GM18498 (cell line): ENCODE results near the gene EFCAB6.

ENCODE experiments used
- ATAC-seq: cut with Tn5 transposase; IDR thresholded peaks from one replicate; pipeline ENCODE4 v1.9.1; 2021; ENCODE audit warnings: mild to moderate bottlenecking, moderate library complexity; ENCODE audit not compliant: unreplicated experiment

Gene EFCAB6

DNA sequence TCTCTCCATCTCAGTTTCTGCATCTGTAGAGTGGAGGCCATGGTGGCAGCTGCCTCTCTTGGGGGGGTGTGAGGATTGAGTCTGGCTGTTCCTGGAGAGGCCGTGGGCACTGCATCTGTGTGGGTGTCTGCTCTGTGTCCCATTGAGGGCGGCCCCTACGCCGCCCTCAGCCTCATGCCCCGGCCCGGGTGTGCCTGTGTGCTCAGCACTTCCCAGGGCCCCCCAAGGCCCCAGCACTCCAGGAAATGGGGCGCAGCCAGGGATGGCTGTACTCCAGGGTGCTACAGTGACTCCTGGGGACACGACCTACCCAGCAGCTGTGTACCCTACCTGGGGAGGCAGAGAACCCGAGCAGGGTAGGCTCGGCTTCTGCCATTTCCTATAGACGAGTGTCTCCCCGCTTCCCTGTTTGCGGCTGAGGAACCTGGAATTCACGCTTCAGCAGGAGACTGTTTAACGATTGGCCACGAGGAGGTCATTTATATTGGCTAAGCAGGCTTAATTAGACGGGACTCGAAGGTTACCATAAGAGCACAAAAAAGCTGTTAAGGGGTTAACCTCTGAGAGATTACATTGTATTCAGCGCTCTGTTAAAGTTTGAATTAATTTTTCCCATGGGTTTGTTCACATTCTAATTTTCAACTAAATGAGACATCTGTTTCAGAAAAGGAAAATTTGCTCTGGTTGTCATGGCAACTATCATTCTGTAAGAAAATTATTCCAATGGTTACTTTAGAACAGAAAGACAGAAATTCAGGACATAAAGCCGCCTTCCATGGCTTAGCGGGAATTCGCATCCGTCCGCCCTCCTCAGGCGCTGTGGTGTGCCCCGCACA lies 323.9 kb downstream of the EFCAB6 start:
- no peak for ATAC-seq

- ATAC-seq, result no peak
These were observed 324.6 kb downstream of the EFCAB6 start for GRCh38 chr22:43487311-43488030.

DNA sequence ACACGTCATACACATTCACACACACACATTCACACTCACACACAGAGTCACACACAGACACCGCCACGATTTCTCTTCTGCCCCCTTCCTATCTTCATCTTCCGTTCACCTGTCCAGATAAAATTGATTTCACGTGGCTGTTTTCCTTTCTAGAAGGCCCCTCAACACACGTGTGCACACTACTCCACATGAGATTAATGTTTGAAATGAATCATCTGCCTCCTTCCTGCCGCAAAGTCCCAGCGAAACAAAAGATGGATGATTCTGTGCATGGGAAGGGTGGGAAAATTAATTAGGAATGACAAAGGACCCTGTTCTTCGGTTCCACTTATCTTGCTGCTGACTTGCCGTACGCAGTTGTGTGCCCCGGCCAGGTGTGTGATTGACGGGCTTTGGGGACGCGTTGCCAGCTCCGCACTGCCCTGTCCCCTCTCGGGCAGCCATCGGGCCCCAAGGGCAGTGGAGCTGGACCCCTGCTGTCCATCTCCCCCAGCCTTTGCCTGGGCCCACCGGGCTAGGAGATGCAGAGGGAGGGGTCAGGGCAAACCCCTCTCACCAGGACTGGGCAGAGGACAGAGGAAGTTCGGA lies 326.5 kb downstream of the EFCAB6 start:
- no peak for ATAC-seq

GRCh38 chr22:43484227-43484626 lies 327.9 kb downstream of the EFCAB6 start:
- no peak for ATAC-seq

GRCh38 chr22:43483669-43484068 lies 328.4 kb downstream of the EFCAB6 start:
- no peak for ATAC-seq

DNA sequence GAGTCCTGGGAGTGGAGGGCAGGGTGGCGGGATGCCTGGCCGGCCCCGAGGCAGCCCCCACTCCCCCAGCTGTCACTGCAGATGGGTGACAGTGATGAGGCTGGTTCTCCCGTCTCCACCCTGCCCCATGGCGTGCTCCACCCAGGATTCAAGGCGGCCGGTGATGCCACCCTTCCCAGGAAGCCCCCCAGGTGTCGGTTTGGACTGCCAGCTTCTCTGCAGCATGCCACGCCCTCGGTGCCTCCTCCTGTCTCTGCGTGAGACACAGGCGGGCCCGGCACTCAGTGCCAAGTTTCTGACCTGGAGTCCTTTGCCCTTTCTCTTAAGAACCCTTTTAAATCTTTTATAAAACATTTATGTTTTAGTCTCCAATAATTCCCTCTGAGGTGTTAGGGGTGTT lies 328.8 kb downstream of the EFCAB6 start:
- ATAC-seq, result no peak

DNA sequence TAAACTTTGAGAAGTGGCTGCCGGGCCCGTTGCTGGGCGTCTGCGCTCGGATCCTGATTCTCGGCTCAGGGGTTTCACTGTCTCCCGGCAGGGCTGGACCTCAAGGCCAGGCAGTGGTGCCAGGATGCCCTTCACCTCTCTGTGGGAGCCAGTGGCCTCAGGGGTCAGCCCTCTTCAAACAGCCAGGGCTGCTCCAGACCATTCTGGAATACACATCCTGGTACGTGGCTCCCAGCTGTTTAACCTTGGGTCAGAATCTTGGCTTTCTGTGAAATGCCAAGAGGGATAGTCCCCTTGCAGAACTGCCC lies 329.8 kb downstream of the EFCAB6 start:
- ATAC-seq, result no peak

DNA sequence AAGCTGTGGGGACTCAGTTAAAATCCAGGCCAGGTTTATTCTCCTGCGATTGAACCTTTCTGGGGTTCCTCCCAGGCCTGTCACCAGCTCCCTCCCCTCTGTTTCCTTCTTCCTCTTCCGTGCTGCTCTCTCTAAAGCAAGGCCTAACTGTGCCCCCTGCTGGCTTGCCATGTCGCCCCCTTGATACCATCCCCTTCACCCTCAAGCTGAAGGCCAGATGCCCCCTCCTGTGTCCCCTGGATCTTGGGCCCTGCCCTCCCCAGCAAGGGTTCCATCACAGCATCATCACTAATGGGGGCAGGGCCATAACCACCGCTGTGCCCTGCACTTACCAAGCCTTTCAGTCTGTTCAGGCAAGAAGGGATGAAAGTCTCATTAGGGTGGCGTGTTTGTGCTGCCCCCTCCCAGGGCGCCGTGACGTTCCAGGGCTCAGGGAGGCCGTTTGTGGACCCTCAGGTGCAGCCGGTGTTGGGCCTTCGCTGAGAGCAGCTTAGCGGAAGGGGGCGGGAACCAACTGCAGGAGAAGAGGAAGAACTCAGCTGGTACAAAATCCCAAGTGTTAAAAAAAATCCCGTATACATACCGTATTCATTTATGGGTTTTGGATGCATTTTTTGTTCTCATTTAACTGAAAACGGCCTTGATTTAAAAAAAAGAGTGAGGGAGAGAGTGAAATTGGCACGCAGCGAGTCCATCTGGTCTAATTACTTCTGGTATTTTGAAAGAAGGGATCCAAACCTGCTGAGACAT lies 330.4 kb downstream of the EFCAB6 start:
- no peak for ATAC-seq

GRCh38 chr22:43479962-43480361 lies 332.1 kb downstream of the EFCAB6 start:
- ATAC-seq, result no peak

DNA sequence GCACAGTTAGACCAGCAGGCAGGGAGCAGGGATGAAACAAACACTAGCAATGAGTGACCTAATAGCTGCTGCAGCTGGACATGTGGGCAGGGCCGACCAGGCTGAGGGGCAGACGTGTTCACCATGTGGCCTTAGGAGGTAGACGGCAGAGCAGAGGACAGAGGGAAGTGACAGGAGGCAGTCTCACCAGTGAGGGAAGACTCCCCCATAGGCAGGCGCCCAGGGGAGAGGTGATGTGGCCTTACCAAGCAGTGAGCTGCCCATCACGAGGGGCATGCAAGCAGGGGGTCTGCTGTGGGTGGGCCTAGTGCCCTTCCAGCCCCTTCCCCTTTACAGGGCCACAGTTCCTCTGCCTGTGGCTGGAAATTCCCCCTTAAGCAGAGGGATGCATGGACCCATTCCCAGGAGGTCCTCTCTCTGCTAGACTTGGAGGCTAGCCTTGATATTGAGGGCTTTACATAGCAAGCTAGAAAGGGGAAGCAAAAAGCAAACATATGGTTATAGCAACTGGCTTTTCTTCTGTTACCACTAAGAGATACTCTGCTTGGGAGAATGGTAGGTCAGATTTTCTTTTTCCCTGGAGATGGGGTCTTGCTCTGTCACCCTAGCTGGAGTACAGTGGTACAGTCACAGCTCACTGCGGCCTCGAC lies 332.7 kb downstream of the EFCAB6 start:
- no peak for ATAC-seq
